Measurements from ENCODE around the gene PHLDB2.

DNA sequence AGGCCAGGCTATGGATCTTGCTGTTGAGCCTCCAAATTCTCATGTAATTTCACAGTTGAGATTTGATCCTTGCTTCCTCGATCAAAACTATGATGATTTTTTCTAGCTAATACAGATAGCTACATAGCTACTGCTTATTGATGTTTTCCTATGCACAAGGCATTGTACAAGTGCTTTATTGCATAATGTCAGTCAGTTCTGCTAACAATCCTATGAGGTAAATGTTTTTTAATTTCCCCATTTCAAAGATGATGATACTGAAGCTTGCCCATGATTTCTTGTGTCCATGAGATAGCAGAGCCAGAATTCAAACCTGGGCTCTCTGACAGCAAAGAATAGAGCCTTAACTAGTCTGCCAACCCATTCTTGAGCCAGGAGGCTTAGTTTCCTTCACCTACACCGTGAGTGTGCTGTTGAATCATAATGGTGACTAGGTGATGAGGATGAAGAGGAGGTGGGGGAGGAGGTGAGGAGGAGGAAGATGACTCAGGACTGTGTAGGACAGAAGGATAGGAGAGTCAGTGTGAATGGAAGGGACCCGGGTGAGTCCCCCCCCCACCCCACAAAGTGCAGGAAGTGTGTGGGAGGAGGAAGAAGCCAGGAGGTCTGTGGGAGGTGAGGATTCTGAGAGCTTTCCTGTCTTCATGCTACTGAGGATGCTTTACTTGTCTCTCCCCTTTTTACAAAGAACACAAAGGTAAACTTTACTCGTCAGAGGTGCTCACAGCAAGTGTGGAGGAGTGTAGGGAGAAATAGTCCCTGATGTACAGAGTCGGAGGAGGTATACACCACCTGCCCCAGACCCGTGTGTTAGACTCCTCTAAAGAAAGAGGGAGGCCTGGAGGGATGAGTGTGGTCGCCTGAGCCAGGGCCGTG, 143.3 kb downstream of the PHLDB2 start:
- no peak for TF ChIP-seq JUN (IDR thresholded peaks at IDR 0.05)
- TF ChIP-seq KDM1A (IDR thresholded peaks at IDR 0.05; ENCODE audit: low read depth), result no peak
